Measurements from ENCODE around the gene LPO. TPM values are rescaled to one million over a fixed set of nuclear protein-coding genes. Genes with fewer than 3 reads are reported as not detected.

Gene LPO
- total RNA-seq: not detected

- intact Hi-C loops (cut with micrococcal nuclease): no loop called here
- no peaks in the 10 kb centered on the region for H3K36me3 Mint-ChIP-seq (ENCODE audit: low read depth)
- H3K9me3 Mint-ChIP-seq: no peaks in the 10 kb centered on the region
- H3K4me3 Mint-ChIP-seq: no peak within 1 kb of the TSS
- H3K27ac Mint-ChIP-seq: no peak within 1 kb of the TSS
- CTCF ChIA-PET: interaction anchor here (1.2 to 1.5 kb wide), 2 partner anchors 12 to 38 kb away, joined by 3 to 5 read pairs; no protein-coding TSS in a partner anchor
- peaks cover 4% of the 10 kb centered on the region for H3K4me1 Mint-ChIP-seq (ENCODE audit: low read depth)
- DNase-seq: no peak
- H3K27me3 Mint-ChIP-seq (ENCODE audit: low read depth): peaks cover 30% of the 10 kb centered on the region
These were observed at the start of gene LPO for GRCh38 chr17:58238147-58238634. LPO (plus strand) TSS chr17:58238584; CDS start chr17:58242980, 4,396 bp downstream.

GRCh38 chr17:58189436-58190146 lies 48.8 kb upstream of the LPO start:
- no peaks in the 10 kb centered on the region for H3K9me3 Mint-ChIP-seq
- no peaks in the 10 kb centered on the region for H3K27me3 Mint-ChIP-seq (ENCODE audit: low read depth)
- intact Hi-C loops (cut with micrococcal nuclease): no loop called here
- no peaks in the 10 kb centered on the region for H3K4me1 Mint-ChIP-seq (ENCODE audit: low read depth)
- no peaks in the 10 kb centered on the region for H3K36me3 Mint-ChIP-seq (ENCODE audit: low read depth)
- CTCF ChIA-PET: interaction anchor here (0.5 to 2.0 kb wide), 4 partner anchors 11 to 814 kb away, joined by 3 to 11 read pairs (median 4); no protein-coding TSS in a partner anchor
- peak overlapping the region; percentile 36 for H3K27ac Mint-ChIP-seq
- DNase-seq: no peak
- H3K4me3 Mint-ChIP-seq: no peak overlapping the region

- CTCF ChIA-PET: interaction anchor here (0.5 to 2.0 kb wide), 2 partner anchors 9 to 122 kb away, joined by 3 to 11 read pairs; no protein-coding TSS in a partner anchor
- H3K36me3 Mint-ChIP-seq (ENCODE audit: low read depth): no peaks in the 10 kb centered on the region
- no peaks in the 10 kb centered on the region for H3K27me3 Mint-ChIP-seq (ENCODE audit: low read depth)
- no peaks in the 10 kb centered on the region for H3K4me1 Mint-ChIP-seq (ENCODE audit: low read depth)
- no peak for DNase-seq
- intact Hi-C loops (cut with micrococcal nuclease): no loop called here
- no peak overlapping the region for H3K27ac Mint-ChIP-seq
- no peak overlapping the region for H3K4me3 Mint-ChIP-seq
- H3K9me3 Mint-ChIP-seq: no peaks in the 10 kb centered on the region
These were observed 47.0 kb upstream of the LPO start for GRCh38 chr17:58191241-58191896.

- intact Hi-C loops (cut with micrococcal nuclease): no loop called here
- Mint-ChIP-seq H3K4me3 (no peak within 1 kb of the TSS), H3K27ac (no peak within 1 kb of the TSS), H3K9me3 (no peaks in the 10 kb centered on the region), H3K4me1 (ENCODE audit: low read depth) (no peaks in the 10 kb centered on the region), H3K27me3 (ENCODE audit: low read depth) (no peaks in the 10 kb centered on the region), H3K36me3 (ENCODE audit: low read depth) (no peaks in the 10 kb centered on the region)
- no peak for DNase-seq
- CTCF ChIA-PET: no interaction called here
These were observed 45.8 kb upstream of the LPO start, which contains the start of gene EPX for GRCh38 chr17:58192612-58193011. EPX (plus strand) TSS chr17:58192726; CDS start chr17:58192847, 121 bp downstream.

GRCh38 chr17:58193641-58194255 lies 44.6 kb upstream of the LPO start:
- intact Hi-C loops (cut with micrococcal nuclease): no loop called here
- DNase-seq: no peak
- Mint-ChIP-seq H3K36me3 (ENCODE audit: low read depth) (no peaks in the 10 kb centered on the region), H3K9me3 (no peaks in the 10 kb centered on the region), H3K4me1 (ENCODE audit: low read depth) (no peaks in the 10 kb centered on the region), H3K27ac (no peak overlapping the region), H3K4me3 (no peak overlapping the region), H3K27me3 (ENCODE audit: low read depth) (no peaks in the 10 kb centered on the region)
- CTCF ChIA-PET: interaction anchor here (1.4 kb wide), 1 partner anchor 21 kb away, joined by 5 read pairs; no protein-coding TSS in a partner anchor

- CTCF ChIA-PET: no interaction called here
- no peaks in the 10 kb centered on the region for H3K27me3 Mint-ChIP-seq (ENCODE audit: low read depth)
- intact Hi-C loops (cut with micrococcal nuclease): no loop called here
- no peaks in the 10 kb centered on the region for H3K9me3 Mint-ChIP-seq
- no peak overlapping the region for H3K27ac Mint-ChIP-seq
- no peaks in the 10 kb centered on the region for H3K4me1 Mint-ChIP-seq (ENCODE audit: low read depth)
- H3K4me3 Mint-ChIP-seq: no peak overlapping the region
- no peak for DNase-seq
- H3K36me3 Mint-ChIP-seq (ENCODE audit: low read depth): no peaks in the 10 kb centered on the region
These were observed 42.8 kb upstream of the LPO start for GRCh38 chr17:58195518-58196123.

- no peaks in the 10 kb centered on the region for H3K27me3 Mint-ChIP-seq (ENCODE audit: low read depth)
- intact Hi-C loops (cut with micrococcal nuclease): no loop called here
- H3K9me3 Mint-ChIP-seq: no peaks in the 10 kb centered on the region
- H3K4me1 Mint-ChIP-seq (ENCODE audit: low read depth): no peaks in the 10 kb centered on the region
- no peak for DNase-seq
- no peak overlapping the region for H3K4me3 Mint-ChIP-seq
- no peaks in the 10 kb centered on the region for H3K36me3 Mint-ChIP-seq (ENCODE audit: low read depth)
- CTCF ChIA-PET: no interaction called here
- no peak overlapping the region for H3K27ac Mint-ChIP-seq
These were observed 41.8 kb upstream of the LPO start for GRCh38 chr17:58196610-58197009.

- intact Hi-C loops (cut with micrococcal nuclease): loop anchor here (5.0 kb wide), 2 partner anchors 47 to 247 kb away; no protein-coding TSS in a partner anchor
- DNase-seq: peak; percentile 67
- H3K4me3 Mint-ChIP-seq: no peak overlapping the region
- H3K4me1 Mint-ChIP-seq (ENCODE audit: low read depth): no peaks in the 10 kb centered on the region
- no peaks in the 10 kb centered on the region for H3K27me3 Mint-ChIP-seq (ENCODE audit: low read depth)
- CTCF ChIA-PET: interaction anchor here (0.6 to 3.5 kb wide), 22 partner anchors 9 to 214 kb away, joined by 3 to 23 read pairs (median 4); partner anchors contain the start of genes LPO and MKS1
- no peaks in the 10 kb centered on the region for H3K9me3 Mint-ChIP-seq
- H3K36me3 Mint-ChIP-seq (ENCODE audit: low read depth): no peaks in the 10 kb centered on the region
- H3K27ac Mint-ChIP-seq: no peak overlapping the region
These were observed 38.3 kb upstream of the LPO start for GRCh38 chr17:58200024-58200633.

- CTCF ChIA-PET: interaction anchor here (2.2 to 3.5 kb wide), 2 partner anchors 13 to 115 kb away, joined by 6 to 23 read pairs; no protein-coding TSS in a partner anchor
- H3K4me3 Mint-ChIP-seq: no peak overlapping the region
- no peaks in the 10 kb centered on the region for H3K27me3 Mint-ChIP-seq (ENCODE audit: low read depth)
- intact Hi-C loops (cut with micrococcal nuclease): loop anchor here (5.0 kb wide), 2 partner anchors 44 to 244 kb away; no protein-coding TSS in a partner anchor
- no peaks in the 10 kb centered on the region for H3K9me3 Mint-ChIP-seq
- H3K36me3 Mint-ChIP-seq (ENCODE audit: low read depth): no peaks in the 10 kb centered on the region
- H3K4me1 Mint-ChIP-seq (ENCODE audit: low read depth): no peaks in the 10 kb centered on the region
- no peak for DNase-seq
- no peak overlapping the region for H3K27ac Mint-ChIP-seq
These were observed 35.5 kb upstream of the LPO start for GRCh38 chr17:58202859-58203258.

- H3K27me3 Mint-ChIP-seq (ENCODE audit: low read depth): no peaks in the 10 kb centered on the region
- CTCF ChIA-PET: no interaction called here
- intact Hi-C loops (cut with micrococcal nuclease): loop anchor here (5.0 kb wide), 2 partner anchors 43 to 243 kb away; no protein-coding TSS in a partner anchor
- no peaks in the 10 kb centered on the region for H3K9me3 Mint-ChIP-seq
- no peaks in the 10 kb centered on the region for H3K4me1 Mint-ChIP-seq (ENCODE audit: low read depth)
- H3K4me3 Mint-ChIP-seq: no peak overlapping the region
- peaks cover 5% of the 10 kb centered on the region for H3K36me3 Mint-ChIP-seq (ENCODE audit: low read depth)
- no peak overlapping the region for H3K27ac Mint-ChIP-seq
- DNase-seq: no peak
These were observed 33.6 kb upstream of the LPO start for GRCh38 chr17:58204796-58205195.

- intact Hi-C loops (cut with micrococcal nuclease): no loop called here
- Mint-ChIP-seq H3K27ac (no peak overlapping the region), H3K36me3 (ENCODE audit: low read depth) (peaks cover 8% of the 10 kb centered on the region), H3K4me1 (ENCODE audit: low read depth) (no peaks in the 10 kb centered on the region), H3K4me3 (no peak overlapping the region), H3K9me3 (no peaks in the 10 kb centered on the region), H3K27me3 (ENCODE audit: low read depth) (no peaks in the 10 kb centered on the region)
- CTCF ChIA-PET: no interaction called here
- no peak for DNase-seq
These were observed 32.4 kb upstream of the LPO start for GRCh38 chr17:58205936-58206335.

All from activated naive CD4-positive, alpha-beta T cell treated with anti-CD3 and anti-CD28 coated beads for 36 hours (primary cell).